Ishikawa (cell line): ENCODE results near the gene ASIP.

Experiments used
- CEBPB ChIP-seq: IDR thresholded peaks from 2 replicates; pipeline ENCODE4 v1.6.1; 2012
- CREB1 ChIP-seq: IDR thresholded peaks from 2 replicates; pipeline ENCODE4 v1.6.1; 2012; ENCODE audit warnings: low read depth
- EGR1 ChIP-seq: IDR thresholded peaks from 2 replicates; pipeline ENCODE4 v1.6.1; 2012
- EP300 ChIP-seq: IDR thresholded peaks from 2 replicates; pipeline ENCODE4 v1.6.1; 2012; ENCODE audit warnings: borderline replicate concordance
- FOXM1 ChIP-seq: IDR thresholded peaks from 2 replicates; pipeline ENCODE4 v1.6.1; 2012; ENCODE audit warnings: low read depth, borderline replicate concordance
- MAX ChIP-seq: IDR thresholded peaks from 2 replicates; pipeline ENCODE4 v1.6.1; 2012
- NFIC ChIP-seq: IDR thresholded peaks from 2 replicates; pipeline ENCODE4 v1.6.1; 2012
- RAD21 ChIP-seq: IDR thresholded peaks from 2 replicates; pipeline ENCODE4 v1.6.1; 2012; ENCODE audit warnings: low read depth
- REST ChIP-seq: IDR thresholded peaks from 2 replicates; pipeline ENCODE4 v1.6.1; 2012; ENCODE audit warnings: low read depth, mild to moderate bottlenecking
- TAF1 ChIP-seq: IDR thresholded peaks from 2 replicates; pipeline ENCODE4 v1.6.1; 2012; ENCODE audit warnings: low read depth, mild to moderate bottlenecking
- TCF12 ChIP-seq: IDR thresholded peaks from 2 replicates; pipeline ENCODE4 v1.6.1; 2012; ENCODE audit warnings: low read depth
- TEAD4 ChIP-seq: IDR thresholded peaks from 2 replicates; pipeline ENCODE4 v1.6.1; 2012
- USF1 ChIP-seq: IDR thresholded peaks from 2 replicates; pipeline ENCODE4 v1.6.1; 2012
- YY1 ChIP-seq: IDR thresholded peaks from 2 replicates; pipeline ENCODE4 v1.6.1; 2012; ENCODE audit warnings: low read depth
- ZBTB7A ChIP-seq: IDR thresholded peaks from 2 replicates; pipeline ENCODE4 v1.6.1; 2012; ENCODE audit warnings: low read depth

Gene ASIP

GRCh38 chr20:34300256-34300806, 59.1 kb downstream of the ASIP start:
- TF ChIP-seq REST, result no peak
- no peak for TF ChIP-seq USF1

GRCh38 chr20:34300809-34301586, 59.8 kb downstream of the ASIP start:
- TF ChIP-seq YY1 (no peak), ZBTB7A (no peak), MAX (0 out of 2 replicates have a peak, but pooled peaks have one; percentile 19), EGR1 (no peak)

- TF ChIP-seq FOXM1, result no peak
- TF ChIP-seq MAX, result no peak
- TF ChIP-seq USF1, result no peak
- TF ChIP-seq EGR1, result no peak
- TF ChIP-seq NFIC, result no peak
- TF ChIP-seq REST, result no peak
- TF ChIP-seq TCF12, result no peak
- TF ChIP-seq EP300, result no peak
- TF ChIP-seq CEBPB, result no peak
These were observed 60.5 kb downstream of the ASIP start for GRCh38 chr20:34301587-34302311.

- TF ChIP-seq EGR1, result no peak
- TF ChIP-seq TCF12, result no peak
- no peak for TF ChIP-seq EP300
- no peak for TF ChIP-seq TAF1
- TF ChIP-seq REST, result no peak
- TF ChIP-seq ZBTB7A, result no peak
- TF ChIP-seq RAD21, result no peak
- TF ChIP-seq YY1, result no peak
- TF ChIP-seq CEBPB, result no peak
- TF ChIP-seq USF1, result no peak
- TF ChIP-seq CREB1, result no peak
- TF ChIP-seq MAX, result no peak
- no peak for TF ChIP-seq FOXM1
- no peak for TF ChIP-seq TEAD4
- no peak for TF ChIP-seq NFIC
These were observed 61.1 kb downstream of the ASIP start for GRCh38 chr20:34302312-34302722.
